NCI-H510A treated with DMSO at 0.1 percent for 48 hours (cell line): ENCODE measurements around the gene NHSL1.
"Not testable (repeated sequence)": the region's sequence is repeated elsewhere in the genome, so short reads cannot be mapped to it uniquely, and the experiment has no call there.

Source experiments
- DNase-seq: peaks from one replicate; lab custom pipeline; 2025; lab: John Stamatoyannopoulos, UW

Gene NHSL1

DNA sequence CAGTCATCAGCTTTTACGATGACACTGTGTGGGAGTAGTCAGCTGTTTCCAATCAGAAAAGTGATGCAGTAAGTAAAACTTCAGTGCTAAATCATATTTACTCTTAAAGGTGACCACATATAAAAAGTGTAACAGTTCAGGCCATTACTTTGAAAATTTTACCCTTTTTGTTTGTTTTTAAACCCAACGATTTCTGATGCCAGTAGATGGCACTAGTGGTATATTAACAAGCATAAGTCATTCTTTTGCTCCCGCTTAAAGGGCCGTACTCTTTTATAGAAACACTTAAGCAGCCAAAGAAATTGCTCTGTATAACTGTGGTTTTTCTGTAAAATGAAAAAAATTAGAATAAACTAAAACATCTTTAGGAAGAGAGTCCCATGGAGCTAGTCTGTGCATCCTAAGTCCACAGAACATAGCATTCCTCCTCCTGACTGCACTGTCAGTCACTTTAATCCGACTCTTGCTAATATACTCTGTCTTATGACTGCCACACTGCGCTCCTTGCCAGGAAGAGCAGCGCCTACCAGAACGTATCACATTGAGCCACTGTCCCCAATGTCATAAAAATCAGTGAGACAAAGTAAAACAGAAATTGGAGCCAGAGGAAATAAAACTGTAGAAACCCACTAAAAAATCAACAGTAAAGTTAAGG, 70.2 kb downstream of the NHSL1 start:
- peak; percentile 63 for DNase-seq

DNA sequence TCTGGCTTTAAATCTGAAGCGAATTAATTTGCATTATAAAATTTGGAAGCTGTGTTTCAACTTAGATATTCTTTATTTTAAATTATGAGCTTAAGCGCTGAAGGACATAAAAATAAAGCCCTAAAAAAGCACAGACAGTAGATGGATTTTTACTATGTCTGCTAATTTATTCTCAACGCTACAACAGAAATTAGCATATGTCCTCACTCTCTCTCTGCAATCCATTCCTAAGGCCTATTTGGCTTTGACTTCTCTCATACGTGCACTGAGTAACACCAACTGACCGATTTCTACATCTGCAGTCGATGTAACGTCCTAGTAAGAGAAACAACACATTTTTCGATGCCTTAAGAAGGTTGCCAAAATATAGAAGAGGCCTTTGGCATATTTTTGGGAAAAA, 71.6 kb downstream of the NHSL1 start:
- no peak for DNase-seq

DNA sequence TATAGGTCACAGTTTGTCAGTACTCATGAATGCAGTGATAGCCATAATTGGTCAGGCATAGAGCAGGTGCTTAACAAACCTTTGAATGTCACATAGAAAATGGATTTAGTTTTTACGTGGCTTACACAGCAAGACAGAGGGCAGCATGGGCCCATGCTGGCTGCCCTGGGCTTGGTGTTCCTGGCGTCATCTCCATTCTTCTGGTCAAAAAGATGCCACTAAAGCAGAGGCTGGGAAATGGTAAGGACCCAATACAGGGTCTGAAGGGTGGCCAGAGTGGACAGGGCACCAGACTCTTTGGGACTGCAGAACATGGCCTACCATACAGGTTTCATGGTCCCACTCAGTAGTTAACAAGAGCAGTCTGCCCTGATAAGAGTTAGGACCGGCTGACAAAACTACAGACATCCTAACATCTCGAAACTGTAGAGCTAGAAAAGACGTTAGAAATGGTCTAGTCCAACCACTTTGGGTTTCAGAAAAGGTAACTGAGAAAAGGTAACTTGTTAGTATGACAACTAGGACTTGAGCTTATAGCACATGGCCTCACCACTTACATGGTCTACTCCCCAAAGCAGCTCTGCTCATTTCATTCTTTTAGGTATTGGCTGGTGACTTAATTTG, 72.7 kb downstream of the NHSL1 start:
- no peak for DNase-seq

GRCh38 chr6:138425256-138425655, 74.0 kb downstream of the NHSL1 start:
- not testable (repeated sequence) for DNase-seq

DNA sequence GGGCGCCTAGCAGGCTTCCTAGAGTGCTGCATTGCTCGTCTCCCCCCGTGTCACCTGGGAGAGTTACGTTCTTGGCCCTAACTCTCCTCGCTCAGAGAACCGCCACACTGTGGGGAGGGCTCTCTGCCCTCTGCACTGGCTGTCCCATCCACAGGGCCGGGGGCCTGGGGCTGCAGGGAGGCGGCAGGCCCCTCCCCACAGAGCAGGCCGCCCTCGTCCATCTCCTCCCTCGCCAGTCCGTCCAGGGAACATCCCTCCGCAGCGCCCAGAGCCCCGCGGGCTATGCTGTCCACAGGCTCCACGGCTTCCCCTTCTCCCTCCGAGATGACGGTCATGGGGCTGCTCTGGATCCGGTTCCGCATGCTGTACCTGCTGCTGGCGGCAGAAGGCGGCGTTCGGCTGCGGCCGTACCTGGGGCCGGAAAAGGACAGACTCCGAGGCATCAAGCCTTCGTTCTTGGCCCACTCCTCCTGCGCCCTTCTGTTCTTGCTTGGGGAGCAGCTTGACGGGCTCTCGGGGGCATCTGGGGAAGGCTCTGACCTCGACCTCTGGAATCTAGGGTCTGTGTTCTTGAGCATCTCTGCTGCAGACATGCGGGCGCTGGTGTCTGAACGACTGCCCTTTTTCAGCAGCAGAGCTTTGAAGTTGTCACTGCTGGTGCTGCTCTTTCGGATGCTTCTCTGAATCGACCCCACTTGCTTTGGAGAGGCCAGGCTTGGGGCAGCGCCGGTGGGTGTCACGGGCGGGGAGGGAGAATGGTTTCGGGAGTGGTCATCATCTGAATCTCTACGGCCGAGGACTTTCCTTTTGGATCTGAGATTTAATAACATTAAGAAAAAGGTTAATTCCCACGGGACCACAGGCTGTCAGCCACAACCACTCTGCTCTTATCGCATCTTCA, 75.0 kb downstream of the NHSL1 start:
- no peak for DNase-seq

- no peak for DNase-seq
These were observed 76.4 kb downstream of the NHSL1 start for GRCh38 chr6:138422861-138423260.

DNA sequence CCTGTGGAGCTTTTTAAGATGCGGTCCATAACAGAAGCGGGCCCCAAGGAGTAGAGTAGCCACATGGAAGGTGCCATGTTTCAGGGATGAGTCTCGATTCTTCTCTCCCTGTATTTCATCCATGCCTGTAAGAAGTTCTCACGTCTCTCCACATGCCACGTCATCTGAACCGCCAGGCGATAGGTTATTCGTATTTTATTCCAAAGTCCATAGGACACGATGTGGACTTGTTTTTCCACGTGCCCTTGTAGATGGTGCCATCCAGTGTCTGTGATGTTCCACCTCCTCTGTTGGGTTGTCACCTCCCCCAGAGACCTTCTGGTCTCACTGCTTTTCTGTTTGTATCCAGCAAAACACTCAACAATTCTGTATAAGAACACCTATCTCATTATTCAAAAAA, 77.7 kb downstream of the NHSL1 start:
- no peak for DNase-seq

DNA sequence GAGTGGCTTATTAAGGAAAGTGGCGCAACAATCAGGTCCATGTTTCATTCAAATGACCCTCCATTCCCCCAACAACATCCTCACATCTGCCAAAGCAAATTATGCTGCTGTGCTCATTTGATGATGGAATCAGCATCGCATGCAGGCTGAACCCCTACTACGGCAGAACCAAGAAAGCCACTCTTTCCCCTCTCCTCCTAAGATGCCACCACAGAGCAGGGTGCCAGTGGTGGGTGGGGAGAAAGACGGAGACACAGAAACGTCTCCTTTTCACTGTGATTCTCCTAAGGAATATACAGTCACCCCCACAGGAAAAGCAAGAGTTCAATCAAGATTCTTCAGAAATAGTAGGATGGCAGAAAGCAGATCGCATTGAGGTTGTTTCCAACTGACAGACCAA, 78.2 kb downstream of the NHSL1 start:
- no peak for DNase-seq

GRCh38 chr6:138420356-138420755, 78.9 kb downstream of the NHSL1 start:
- DNase-seq = no peak

- no peak for DNase-seq
These were observed 79.5 kb downstream of the NHSL1 start for GRCh38 chr6:138419766-138420165.

DNA sequence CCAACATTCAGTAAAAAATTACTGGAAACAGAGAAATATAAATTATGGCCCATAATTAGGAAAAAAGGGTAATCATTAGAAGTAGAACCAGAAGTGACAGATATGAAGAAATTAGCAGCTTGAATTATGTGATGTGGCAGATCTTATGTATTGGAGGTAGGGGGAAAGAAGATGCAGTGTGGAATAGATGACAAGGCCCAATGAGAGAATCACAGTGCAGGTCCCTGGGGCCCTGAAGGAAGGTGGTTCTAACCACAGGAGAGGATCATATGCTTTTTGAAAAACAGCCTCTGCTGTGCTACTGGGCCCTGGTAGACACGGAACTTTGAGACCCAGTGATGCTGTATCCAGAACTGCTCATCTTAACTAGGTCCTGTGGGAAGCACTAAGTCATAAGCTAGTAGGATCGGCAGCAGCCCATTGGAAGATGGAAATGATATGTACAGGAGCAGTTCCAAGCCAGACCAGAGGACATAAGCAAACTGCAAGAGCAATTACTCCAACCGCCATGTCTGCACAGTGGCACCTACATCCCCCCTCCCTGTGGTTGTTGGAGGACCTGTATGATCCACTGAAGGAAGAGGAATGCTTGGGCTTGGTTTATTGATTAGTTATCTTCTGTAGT, 81.1 kb downstream of the NHSL1 start:
- no peak for DNase-seq

- no peak for DNase-seq
These were observed 81.7 kb downstream of the NHSL1 start for GRCh38 chr6:138417493-138418117.

- no peak for DNase-seq
These were observed 83.1 kb downstream of the NHSL1 start for GRCh38 chr6:138416206-138416605.

- no peak for DNase-seq
These were observed 84.2 kb downstream of the NHSL1 start for GRCh38 chr6:138415125-138415524.

GRCh38 chr6:138410972-138411880, 88.1 kb downstream of the NHSL1 start:
- no peak for DNase-seq

GRCh38 chr6:138410048-138410735, 89.1 kb downstream of the NHSL1 start:
- DNase-seq = no peak

DNA sequence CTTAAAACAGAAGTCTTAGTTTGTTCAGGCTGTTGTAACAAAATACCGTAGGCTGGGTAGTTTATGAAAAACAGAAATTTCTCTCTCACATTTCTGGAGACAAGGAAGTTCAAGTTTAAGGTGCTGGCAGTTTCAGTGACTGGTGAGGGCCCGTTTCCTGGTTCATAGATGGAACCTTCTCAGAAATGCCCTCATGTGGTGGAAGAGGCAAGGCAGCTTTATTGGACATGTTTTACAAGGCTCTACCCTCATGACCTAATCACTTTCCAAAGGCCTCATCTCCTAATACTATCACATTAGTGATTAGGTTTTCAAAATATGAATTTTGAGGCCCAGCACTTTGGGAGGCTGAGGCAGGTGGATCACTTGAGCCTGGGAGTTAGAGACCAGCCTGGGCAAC, 92.9 kb downstream of the NHSL1 start:
- DNase-seq = no peak

DNA sequence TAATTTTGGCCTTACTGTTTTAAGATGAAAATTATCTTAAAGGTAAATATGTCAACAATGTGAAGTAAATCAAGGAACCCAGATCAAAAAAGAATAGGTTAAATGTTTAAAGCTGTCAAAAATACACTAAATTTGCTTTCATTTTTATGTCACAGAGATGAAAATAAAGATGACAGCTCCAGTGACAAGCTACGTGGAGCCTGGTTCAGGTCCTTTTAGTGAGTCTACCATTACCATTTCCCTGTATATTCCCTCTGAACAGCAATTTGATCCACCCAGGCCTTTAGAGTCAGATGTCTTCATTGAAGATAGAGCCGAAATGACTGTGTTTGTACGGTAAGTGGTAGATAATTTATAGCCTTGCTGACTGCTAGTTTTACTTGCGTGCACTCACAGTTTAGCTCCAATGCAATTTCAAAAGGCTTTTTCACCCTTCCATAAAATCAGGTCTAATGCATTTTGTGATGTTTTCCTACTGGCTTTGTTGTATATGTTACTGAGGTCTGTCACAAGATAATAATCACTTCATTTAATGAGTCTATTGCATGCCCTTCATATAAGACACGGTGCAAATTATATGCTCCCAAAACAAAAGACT, 93.4 kb downstream of the NHSL1 start:
- DNase-seq = peak; percentile 33

DNA sequence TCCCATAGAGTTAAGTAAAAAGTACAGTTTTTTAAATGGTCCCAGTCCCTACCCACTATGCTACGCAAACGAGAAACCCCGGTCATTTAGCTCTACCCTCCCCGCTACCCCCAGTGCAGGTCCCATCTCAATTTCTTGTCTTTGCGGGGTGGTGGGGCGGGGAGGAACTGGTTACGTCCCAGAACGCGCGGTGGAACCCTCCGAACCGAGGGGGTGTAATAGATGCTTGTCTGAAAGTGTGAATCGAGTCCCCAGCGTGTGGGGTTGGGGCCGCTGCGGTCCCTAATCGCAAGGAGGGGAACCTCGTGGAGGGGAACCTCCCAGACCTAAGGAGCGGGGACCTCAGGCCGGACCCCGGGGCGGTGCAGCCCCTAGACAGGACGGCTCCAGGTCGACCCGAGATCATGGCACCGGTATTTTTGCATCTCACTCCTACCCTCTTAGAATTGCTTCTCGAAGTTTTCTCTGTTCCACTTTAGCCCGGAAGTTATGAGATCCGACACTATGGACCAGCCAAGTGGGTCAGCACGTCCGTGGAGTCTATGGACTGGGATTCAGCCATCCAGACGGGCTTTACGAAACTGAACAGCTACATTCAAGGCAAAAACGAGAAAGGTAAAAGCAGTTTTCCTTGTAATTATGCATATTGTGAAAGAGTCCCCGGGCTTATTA, 94.5 kb downstream of the NHSL1 start:
- no peak for DNase-seq
